DMS53 treated with DMSO at 0.1 percent for 48 hours (cell line): Measurements from ENCODE around the gene DENND1A.

Experiments used
- DNase-seq: peaks from one replicate; lab custom pipeline; 2025; ENCODE audit not compliant: unreplicated experiment; lab: John Stamatoyannopoulos, UW

Gene DENND1A

DNA sequence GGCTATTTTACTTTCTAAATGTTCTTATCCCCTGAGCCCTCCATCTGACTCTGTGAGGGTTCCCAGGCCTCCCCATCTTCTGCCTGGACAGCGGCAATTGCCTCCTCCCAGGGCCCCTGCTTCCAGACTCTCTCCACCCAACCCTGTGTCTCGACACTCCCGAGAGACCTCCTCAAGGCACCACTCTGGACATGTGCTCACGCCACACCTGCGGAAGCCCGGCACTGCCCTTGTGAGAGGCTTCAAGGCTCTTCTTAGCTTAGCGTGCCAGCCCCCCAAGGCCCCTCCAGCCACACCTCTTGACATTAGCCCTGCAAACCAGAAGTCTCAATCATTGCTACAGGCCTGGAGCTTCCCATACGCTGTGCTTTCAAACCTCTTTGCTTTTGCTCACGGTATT lies 449.8 kb downstream of the DENND1A start:
- DNase-seq: no peak

DNA sequence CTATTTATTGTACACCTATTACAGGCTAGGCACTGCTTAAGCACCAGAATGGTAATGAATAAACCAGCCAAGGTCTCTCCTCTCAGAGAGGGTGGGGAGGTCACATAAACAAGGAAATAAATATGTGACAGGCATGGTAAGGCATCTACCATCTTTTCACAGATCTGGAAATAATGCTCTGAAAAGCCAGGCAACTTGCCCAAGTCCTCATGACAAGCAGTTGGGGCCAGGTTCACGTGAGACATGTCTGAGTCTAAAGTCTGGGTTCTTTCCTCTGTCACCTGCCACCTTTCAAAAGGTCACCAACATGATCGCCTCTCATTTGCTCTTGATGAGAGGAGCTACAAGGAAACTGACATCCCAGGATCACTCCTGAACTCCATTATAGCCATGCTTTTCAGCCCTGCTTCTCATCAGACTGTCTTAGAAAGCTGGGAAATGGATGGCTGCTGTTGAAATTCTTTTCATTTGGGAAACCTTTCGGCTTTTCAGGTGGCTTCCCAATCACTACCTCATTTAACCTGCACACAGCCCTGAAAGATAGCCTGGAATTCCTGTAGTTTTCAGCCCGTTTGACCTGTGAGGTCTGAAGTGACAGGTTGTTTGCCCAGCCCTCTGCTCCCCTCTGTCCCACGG lies 450.8 kb downstream of the DENND1A start:
- no peak for DNase-seq

DNA sequence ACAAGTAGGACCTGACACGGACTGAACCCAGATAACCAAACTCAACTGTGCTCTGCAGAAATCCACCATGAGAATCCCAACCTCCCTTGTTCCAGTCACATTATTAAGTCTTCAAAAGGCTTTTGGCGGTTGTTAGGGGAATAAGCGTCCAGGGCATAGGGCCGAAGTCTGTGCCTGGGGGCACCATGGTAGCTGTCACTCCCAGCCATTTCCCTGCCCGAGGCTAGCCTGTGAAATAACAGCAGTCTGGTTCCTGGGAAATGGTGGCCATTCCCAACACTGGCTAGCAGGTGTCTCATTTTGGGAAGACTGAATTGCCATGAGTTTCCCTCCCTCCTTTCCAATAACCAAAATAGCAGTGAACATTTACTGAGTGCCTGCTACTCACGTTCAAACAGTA lies 451.8 kb downstream of the DENND1A start:
- DNase-seq: no peak

DNA sequence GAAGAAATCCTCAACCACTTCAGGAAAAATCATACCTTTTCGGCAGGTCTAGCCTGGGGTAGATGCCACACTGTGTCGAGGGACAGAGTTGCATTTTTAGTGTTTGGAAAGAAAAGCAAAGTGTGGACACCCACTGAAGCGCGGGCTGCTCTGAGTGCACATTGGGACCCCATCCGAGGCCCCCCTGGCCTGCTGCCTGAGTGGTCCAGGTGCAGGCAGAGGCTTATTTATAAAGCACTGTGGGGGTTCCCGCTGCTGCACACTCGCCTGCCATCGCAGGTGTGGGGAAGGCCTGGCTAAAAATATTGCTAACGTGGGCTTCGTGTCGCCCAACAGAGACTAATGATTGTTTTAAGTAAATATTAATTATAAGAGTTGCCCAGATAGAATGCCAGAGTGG lies 454.5 kb downstream of the DENND1A start:
- DNase-seq: no peak

DNA sequence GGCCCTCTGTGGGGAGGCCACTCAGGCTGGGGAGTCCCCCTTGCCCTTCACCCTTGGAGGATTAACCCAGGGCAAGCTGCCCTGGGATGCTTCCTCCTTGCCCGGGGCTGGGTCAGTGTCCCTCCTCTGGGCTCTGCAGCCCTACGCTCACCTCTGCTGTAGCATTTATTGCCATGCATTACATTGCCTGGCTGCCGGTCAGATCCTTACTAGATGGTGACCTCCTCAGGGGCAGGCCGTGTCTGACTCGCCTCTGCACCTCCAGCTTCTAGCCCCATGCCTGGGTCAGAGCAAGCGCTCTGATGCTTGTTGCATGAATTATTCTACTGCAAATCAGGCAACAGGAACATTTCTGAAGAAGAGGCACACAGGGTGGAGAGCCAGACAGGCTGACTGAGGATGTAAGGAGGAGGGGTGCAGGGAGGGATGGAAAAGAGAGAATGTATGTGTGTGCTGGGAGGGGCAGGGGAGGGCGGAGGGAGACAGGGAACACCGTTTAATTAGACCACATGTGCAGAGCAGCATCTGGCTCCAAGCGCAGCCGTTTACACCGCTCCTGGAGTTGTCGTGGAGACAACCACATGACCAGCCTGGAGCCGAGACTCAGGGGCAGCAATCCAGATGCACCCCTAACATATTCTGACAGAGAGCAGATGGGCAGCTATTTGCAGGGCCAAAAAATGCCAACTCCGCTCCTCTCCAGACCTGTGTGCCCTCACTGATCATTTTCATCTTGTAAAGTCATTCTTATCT lies 456.9 kb downstream of the DENND1A start:
- DNase-seq: no peak

DNA sequence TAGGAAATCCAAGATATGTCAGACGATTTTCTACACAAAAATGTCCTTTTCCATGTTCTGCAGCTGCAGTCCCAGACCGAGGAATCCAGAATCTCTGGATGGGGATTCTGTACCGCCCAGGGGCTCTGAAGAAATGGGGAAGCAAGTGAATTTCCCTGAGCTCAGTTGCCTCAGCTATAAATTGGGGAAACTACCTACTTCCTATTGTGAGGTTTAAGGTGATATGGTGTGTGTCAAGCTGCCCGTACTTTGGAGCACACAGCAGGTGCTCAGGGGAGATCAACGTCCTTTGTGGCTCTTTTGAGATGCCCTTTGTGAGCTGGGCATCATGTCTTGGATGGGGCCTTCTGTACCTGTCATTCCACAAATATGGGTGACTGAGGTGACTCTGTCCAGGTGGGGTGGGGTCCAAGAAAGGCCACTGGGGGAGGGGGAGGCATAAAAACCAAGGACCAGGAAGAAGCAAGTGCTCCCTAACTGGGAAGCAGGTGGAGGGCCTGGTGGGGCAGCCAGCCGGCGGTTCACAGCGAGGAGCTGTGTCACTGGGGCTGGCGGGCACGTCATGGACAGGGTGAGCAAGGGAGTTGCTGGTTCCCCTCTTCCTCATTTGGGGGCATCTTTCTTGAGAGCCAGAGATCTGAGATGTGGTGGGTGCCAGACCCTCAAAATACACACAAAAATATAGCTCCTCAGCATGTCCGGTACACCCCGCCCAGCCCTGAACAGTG lies 457.9 kb downstream of the DENND1A start:
- DNase-seq: no peak

DNA sequence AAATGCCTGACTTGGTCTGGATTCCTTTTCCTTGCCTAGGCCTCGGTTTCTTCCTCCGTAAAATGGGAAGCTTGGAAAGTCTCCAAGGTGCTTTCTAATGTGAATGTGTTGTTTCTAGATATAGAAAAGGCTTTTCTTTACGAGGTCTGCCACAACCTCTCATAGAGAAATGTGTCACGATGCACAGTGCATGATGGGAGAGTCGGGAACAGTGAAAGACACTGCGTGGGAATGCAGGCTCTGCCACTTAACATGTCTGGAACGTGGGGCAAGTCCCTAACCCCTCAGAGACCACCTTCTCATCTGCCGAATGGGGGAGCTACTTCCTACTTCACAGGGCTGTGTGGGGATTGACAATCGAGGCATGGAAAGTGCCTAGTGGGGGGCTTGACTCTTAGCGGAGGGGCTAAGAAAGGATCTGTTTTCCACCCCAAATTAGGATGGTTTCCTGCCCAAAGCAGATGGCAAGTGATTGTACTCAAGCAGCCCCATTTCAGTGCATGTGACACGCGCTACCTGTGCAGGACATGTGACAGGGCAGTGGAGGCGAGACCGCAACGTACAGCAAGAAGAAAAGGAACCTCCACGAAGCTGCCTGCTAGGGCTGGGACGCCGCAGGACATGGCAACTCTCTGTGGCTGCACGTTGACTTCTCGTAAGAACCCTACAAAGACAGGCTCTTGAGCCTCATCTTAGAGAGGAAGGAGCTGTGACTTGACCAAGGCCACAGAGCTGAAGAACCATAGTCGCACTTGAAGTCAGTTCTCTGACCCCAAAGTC lies 458.7 kb downstream of the DENND1A start:
- DNase-seq: no peak

DNA sequence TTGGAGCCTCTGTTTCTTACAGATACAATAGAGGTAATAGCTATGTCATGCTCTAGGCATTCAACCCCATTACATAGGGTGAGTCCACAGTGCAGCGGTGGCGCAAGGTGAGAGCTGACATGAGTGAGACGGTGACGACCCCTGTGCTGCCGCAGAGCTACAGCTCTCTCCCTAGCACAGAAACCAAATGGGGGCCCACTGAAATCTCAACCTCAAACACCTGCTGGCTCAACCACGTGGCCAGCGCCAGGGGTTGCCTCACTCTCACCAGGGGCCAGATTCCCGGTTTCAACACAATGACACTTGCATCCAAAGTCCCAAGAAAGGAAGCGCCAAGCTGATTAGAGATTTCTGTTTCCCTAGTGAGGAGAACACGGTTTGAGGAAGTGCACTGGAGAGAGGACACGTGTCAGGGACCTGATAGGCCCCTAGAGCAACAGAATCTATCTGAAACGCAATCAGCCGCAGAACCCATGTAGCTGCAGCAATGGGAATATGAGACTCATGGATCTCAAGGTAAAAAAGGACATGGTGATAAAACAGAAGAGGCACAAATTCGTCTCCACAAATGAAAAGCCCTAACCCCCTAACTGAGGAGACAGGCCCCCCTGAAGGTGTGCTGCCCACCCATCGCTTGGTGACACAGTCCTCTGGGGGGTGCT lies 459.7 kb downstream of the DENND1A start:
- no peak for DNase-seq

DNA sequence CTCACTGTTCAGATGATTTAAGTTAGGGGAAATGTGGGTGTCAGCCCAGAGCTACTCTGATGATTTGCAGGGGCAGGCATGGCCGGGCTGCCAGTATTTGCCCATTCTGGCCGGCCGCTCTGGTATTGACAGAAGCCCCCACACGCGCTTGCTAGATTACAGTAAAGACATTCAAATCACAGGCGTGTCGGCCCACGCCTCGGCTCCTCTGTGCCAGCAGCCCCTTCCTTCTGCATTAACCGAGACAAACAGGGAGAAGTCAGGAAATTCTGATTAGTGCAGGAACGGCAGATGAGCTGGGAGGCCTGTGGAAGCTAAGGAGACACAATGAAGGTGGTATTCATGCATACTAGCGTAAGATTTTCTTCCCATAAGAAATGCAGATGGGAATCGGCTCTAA lies 460.6 kb downstream of the DENND1A start:
- no peak for DNase-seq

DNA sequence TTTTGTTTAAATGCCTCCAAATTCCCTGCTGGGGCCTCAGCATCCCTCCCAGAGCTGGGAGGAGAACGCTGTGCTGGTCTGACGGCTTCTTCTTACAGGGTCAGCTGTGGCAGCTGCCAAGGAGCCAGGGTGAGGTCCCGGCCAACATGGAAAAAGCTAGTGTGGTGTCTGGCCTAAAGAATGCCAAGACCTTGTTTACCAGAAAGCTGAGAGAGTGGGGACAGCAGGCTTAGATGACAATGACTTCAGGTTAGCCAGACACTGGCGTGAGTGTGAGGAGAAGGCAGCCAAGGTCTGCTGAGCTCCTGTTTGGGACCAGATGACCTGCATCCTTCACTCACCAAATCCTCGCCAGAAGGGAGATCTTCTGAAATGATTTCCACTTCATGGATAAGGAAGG lies 461.4 kb downstream of the DENND1A start:
- DNase-seq: no peak

DNA sequence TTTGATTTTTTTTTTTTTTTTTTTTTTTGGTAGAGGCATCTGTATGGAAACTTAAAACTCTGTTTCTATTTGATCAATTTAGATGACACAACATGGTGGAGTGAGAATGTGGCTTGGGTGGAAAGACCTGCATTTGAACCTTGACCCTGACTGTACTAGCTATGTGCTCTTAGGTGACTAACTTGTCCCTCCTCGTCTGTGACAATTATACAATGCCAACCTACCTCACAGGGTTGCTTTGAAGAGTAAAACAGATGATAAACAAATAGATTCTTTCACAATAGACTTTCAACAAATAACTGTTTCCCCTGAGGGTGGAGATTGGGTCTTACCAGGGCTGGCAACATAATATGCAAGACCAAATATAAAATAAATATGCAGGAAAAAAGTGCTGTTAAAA lies 464.6 kb downstream of the DENND1A start:
- no peak for DNase-seq

DNA sequence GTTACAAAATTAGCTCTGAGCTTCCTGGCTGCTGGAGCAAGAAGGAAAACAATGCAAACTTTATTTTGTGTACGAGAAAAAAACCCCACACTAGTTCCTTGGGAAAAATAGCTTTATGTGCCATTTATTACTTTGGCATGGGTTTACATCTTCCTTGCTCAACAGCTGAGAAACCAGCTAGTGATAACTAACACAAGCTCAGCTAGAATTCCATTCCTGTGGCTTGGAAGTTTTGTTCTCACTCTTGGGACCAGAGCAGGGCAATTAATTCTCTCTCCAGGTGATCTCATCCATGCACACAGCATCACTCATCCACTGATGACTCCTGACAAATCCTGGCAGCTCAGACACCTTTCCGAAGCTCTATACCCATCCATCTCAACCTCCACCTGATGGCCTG lies 469.8 kb downstream of the DENND1A start:
- no peak for DNase-seq

DNA sequence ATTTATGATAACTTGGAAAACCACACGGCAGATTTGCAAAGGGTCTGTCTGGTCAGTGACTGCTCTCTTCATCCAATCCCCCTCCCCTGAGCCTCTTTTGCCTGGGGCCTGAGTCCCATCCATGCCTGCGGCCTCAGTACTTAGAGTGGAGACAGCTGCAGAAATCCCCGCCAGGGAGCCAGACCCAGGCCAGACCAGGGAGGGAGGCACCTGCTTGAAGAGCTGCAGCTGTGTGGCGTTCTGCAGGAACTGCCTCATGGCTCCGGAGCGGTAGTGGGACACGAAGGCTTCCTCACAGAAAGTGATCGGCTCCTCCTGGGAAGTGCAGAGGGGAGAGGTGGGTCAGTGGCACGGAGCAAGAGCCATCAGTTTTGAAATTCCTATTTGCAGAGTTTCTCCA lies 472.3 kb downstream of the DENND1A start:
- DNase-seq: no peak

DNA sequence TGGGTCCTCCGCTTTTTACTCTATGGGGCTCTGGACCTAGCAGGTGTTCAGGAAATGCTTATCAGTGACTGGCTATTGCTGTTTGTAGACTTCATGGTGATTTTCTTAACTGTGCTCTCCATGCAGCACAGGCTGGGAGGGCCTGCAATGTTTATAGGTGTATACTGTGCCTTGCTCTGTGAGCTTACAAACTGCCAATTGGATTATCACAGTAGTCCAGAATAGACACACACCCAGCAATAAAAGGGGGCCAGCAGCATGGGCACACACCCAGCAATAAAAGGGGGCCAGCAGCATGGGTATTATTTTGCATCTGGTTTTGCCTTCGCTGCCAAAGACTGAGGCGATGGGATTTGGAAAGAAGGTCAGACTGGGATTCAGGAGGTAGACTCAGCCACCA lies 473.9 kb downstream of the DENND1A start:
- no peak for DNase-seq

DNA sequence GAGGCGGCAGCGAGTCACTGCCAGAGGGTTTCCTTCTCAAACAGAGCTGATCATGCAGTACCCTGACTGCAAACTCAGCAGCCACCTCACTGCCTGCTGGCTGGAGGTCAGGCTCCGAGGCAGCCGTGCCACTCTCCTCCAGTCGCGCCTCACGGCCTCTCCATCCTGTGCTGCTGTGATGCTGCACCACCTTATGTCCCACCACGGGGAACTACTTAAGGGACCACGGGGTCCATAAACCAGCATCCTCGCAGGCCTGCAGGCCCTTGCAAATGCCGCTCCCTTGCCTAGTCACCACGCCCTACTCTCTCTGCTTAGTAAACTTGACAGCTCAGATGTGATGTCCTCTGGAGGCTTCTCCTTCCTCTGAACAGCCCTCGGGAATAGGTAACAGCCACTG lies 474.7 kb downstream of the DENND1A start:
- DNase-seq: no peak

DNA sequence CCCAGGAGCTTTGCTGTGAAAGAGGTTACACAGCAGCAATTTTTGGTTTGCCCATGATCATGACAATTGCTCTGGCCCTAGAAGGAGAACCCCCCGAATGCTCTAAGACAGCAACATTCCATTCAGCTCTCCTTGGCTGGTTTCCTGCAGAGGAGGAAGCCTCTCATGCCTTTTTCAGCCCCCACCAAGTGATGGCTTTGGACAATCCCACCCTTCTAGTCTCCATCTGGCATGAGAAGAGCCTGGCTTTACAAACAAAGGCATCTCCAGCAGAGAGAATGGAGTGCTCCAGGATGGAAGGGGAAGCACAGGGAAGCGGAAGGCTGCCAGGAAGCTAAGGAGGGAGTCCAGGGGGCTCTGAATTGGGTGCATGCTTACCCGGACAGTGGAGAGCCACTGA lies 475.6 kb downstream of the DENND1A start:
- no peak for DNase-seq

DNA sequence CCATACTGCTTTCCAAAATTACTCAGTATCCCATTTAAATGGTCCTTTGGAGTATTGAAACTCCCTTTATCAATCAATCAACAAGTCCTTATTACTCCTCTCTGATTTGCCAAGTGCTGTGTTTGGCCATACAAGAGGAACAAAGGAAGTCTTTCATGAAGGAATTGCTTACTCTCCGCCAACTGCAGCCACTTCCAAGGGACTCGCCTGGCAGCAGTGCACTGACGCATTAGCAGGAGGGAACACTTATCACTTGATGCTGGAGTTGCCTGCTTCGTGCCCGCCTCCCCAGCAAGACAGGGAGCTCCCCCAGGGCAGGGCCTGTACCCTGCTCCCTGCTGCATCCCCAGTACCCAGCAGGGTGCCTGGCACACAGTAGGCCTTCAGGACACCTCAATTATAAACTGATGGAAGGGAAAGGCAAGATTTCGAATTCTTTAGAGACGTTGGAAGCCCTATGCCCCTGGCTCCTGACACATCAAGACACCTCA lies 476.1 kb downstream of the DENND1A start:
- DNase-seq: no peak

DNA sequence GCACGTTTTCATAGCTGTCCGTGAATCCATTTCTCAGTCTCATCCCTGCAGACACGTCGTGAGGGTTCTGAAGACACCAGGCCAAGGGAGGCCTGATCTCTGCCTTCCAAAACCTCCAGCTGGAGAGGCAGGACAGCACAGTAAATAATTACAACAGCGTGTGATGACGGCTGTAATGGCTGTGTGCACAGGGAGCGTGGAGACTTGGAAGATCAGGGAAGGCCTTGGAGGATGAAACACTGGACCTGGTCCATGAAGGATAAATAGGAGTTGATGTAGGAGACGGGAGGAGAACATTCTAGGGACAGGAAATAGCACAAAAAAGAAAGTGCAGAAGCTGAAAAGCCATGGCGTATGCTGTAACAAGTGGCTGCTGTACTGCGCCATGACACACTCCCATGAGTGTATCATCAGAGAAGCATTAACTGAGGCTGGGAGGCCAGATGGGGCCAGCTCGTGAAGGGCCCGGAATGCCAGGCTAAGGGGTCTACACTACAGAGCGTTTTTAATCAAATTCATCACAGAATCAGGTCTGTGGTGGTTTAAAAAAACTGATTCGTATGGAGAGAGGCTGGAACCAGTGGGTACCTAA lies 476.8 kb downstream of the DENND1A start:
- no peak for DNase-seq

DNA sequence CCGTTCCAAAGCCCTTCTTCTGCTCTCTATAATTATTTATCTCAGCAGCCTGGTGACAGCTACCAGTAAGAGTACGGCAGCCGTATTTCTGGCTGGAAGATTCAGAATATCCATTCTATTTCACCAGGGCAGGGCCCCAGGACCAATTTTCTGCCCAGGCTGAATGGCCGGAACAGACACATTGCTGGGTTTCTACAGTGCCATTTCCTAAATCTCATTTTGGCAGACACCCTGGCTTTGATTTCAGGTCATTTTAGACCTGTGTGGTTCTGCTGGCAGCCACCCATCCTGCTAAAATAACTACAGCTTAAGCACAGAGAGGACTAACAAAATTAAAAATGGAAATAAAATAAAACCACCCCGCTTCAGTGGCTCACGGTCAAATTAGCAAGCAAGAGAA lies 478.9 kb downstream of the DENND1A start:
- DNase-seq: no peak

DNA sequence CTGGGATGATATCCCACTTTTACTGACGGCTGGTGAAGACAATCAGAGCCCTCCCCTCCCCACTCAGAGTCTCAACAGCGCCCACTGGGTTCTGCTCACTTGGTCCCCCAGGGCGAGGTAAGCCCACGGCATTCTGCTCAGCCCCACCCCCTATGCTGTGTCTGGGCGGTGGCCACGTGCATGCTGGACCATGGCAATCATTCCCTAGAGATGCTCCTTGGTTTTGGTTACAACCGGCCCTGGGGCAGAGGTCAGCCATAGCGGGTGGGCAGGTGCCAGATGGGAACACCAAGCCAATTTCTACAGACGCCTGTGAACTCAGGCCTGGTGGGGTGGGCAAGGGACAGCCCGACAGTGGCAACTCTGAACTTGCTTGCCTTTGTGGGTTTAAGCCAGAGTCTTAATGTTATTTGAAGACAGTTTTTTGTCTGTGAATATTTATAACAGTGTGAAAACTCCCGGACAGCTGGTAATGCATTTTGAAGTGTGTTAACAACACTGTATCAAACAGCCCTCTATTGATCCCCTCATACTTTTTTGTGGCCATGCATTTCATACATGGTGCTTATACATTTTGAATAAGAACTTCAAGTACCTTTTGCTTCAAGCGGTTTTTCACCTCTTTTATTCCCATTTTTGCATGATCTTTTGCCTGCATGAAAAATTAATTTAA lies 479.7 kb downstream of the DENND1A start:
- DNase-seq: no peak
